H9 (cell line): Measurements from ENCODE around the gene TEC. TPM values are rescaled to one million over a fixed set of nuclear protein-coding genes. Genes with fewer than 3 reads are reported as not detected.
"Not testable (repeated sequence)": the region's sequence is repeated elsewhere in the genome, so short reads cannot be mapped to it uniquely, and the experiment has no call there.

Experiments
- DNase-seq: peaks from one replicate; pipeline ENCODE4 v3.0.0-alpha.2; 2017
- H2AFZ ChIP-seq: one replicate; pipeline ENCODE4 v1.6.1; 2013; ENCODE audit warnings: mild to moderate bottlenecking, low read length, control low read depth, moderate library complexity
- H2AK5ac ChIP-seq: 2 replicates; pipeline ENCODE4 v1.6.1; 2013; ENCODE audit warnings: low read length, control low read depth, mixed read lengths; ENCODE audit not compliant: insufficient read length
- H2BK120ac ChIP-seq: one replicate; pipeline ENCODE4 v1.6.1; 2013; ENCODE audit warnings: low read depth, mild to moderate bottlenecking, low read length, control low read depth, inconsistent platforms; ENCODE audit not compliant: poor library complexity, severe bottlenecking
- H2BK12ac ChIP-seq: 2 replicates; pipeline ENCODE4 v1.6.1; 2013; ENCODE audit warnings: low read length, control low read depth, mixed read lengths, low read depth; ENCODE audit not compliant: insufficient read length
- H2BK15ac ChIP-seq: 2 replicates; pipeline ENCODE4 v1.6.1; 2013; ENCODE audit warnings: low read depth, low read length, control low read depth
- H2BK20ac ChIP-seq: one replicate; pipeline ENCODE4 v1.6.1; 2013; ENCODE audit warnings: low read depth, mild to moderate bottlenecking, low read length, control low read depth, inconsistent platforms; ENCODE audit not compliant: poor library complexity, severe bottlenecking
- H2BK5ac ChIP-seq: 2 replicates; pipeline ENCODE4 v1.6.1; 2013; ENCODE audit warnings: low read length, control low read depth, mixed read lengths; ENCODE audit not compliant: insufficient read length
- H3K14ac ChIP-seq: 2 replicates; pipeline ENCODE4 v1.6.1; 2013; ENCODE audit warnings: low read length, control low read depth; ENCODE audit not compliant: insufficient read depth
- H3K18ac ChIP-seq: 2 replicates; pipeline ENCODE4 v1.6.1; 2013; ENCODE audit warnings: low read depth, mild to moderate bottlenecking, mixed read lengths, low read length, control low read depth; ENCODE audit not compliant: insufficient read length
- H3K23ac ChIP-seq: 2 replicates; pipeline ENCODE4 v1.6.1; 2013; ENCODE audit warnings: low read length, control low read depth, mixed read lengths, low read depth; ENCODE audit not compliant: insufficient read length
- H3K23me2 ChIP-seq: 2 replicates; pipeline ENCODE4 v1.6.1; 2013; ENCODE audit warnings: low read depth, mild to moderate bottlenecking, mixed read lengths, low read length, control low read depth; ENCODE audit not compliant: insufficient read length, poor library complexity, severe bottlenecking
- H3K27ac ChIP-seq: 2 replicates; pipeline ENCODE4 v1.5.1; 2013; ENCODE audit warnings: low read length, control low read depth, mixed read lengths, low read depth; ENCODE audit not compliant: insufficient read length
- H3K27me3 ChIP-seq: 2 replicates; pipeline ENCODE4 v1.6.1; 2013; ENCODE audit warnings: low read length, control low read depth, inconsistent platforms; ENCODE audit not compliant: insufficient read depth
- H3K4ac ChIP-seq: 2 replicates; pipeline ENCODE4 v1.6.1; 2013; ENCODE audit warnings: low read depth, mild to moderate bottlenecking, control low read depth, inconsistent platforms, low read length, moderate library complexity
- H3K4me1 ChIP-seq: 2 replicates; pipeline ENCODE4 v1.6.1; 2013; ENCODE audit warnings: low read length, control low read depth, inconsistent platforms; ENCODE audit not compliant: insufficient read depth
- H3K4me2 ChIP-seq: 2 replicates; pipeline ENCODE4 v1.6.1; 2013; ENCODE audit warnings: low read length, control low read depth, mixed read lengths; ENCODE audit not compliant: insufficient read length, insufficient read depth
- H3K56ac ChIP-seq: 2 replicates; pipeline ENCODE4 v1.6.1; 2013; ENCODE audit warnings: low read depth, mild to moderate bottlenecking, mixed read lengths, low read length, control low read depth; ENCODE audit not compliant: insufficient read length
- H3K79me1 ChIP-seq: 2 replicates; pipeline ENCODE4 v1.6.1; 2013; ENCODE audit warnings: low read depth, mild to moderate bottlenecking, moderate library complexity, low read length, control low read depth, inconsistent platforms; ENCODE audit not compliant: insufficient read depth, poor library complexity, severe bottlenecking
- H3K79me2 ChIP-seq: 2 replicates; pipeline ENCODE4 v1.6.1; 2013; ENCODE audit warnings: low read length, control low read depth, inconsistent platforms; ENCODE audit not compliant: insufficient read depth
- H3K9ac ChIP-seq: 2 replicates; pipeline ENCODE4 v1.6.1; 2013; ENCODE audit warnings: low read length, control low read depth, mixed read lengths; ENCODE audit not compliant: insufficient read length; ENCODE audit errors: extremely low read depth
- H3K9me3 ChIP-seq: one replicate; pipeline ENCODE4 v1.6.1; 2013; ENCODE audit warnings: low read depth, low read length, inconsistent platforms; ENCODE audit not compliant: control insufficient read depth
- H3T11ph ChIP-seq: one replicate; pipeline ENCODE4 v1.6.1; 2013; ENCODE audit warnings: mild to moderate bottlenecking, low read length, control low read depth, inconsistent platforms
- H4K20me1 ChIP-seq: one replicate; pipeline ENCODE4 v1.6.1; 2013; ENCODE audit not compliant: control insufficient read depth, insufficient read length, insufficient read depth
- H4K5ac ChIP-seq: 2 replicates; pipeline ENCODE4 v1.6.1; 2013; ENCODE audit warnings: low read depth, mild to moderate bottlenecking, mixed read lengths, low read length, control low read depth; ENCODE audit not compliant: insufficient read length
- H4K8ac ChIP-seq: replicated peaks from 2 replicates; pipeline ENCODE4 v1.6.1; 2013; ENCODE audit warnings: low read length, control low read depth, mixed read lengths, low read depth; ENCODE audit not compliant: insufficient read length
- H4K91ac ChIP-seq: 2 replicates; pipeline ENCODE4 v1.6.1; 2013; ENCODE audit warnings: low read depth, mild to moderate bottlenecking, moderate library complexity, mixed read lengths, low read length, control low read depth; ENCODE audit not compliant: insufficient read length
- H3K27ac Mint-ChIP-seq, 3 experiments: 2 replicates in 2 of 3; 3 replicates in 1 of 3; pipeline ENCODE4 v1.8.0; 2020 to 2021; ENCODE audit warnings: mixed read lengths in 3 of 3, mild to moderate bottlenecking in 1 of 3, moderate library complexity in 1 of 3
- H3K27me3 Mint-ChIP-seq: 2 replicates; pipeline ENCODE4 v1.8.0; 2021; ENCODE audit warnings: low read depth, mild to moderate bottlenecking, moderate library complexity, mixed read lengths
- H3K36me3 Mint-ChIP-seq, 3 experiments: 2 replicates in 2 of 3; 3 replicates in 1 of 3; pipeline ENCODE4 v1.8.0; 2020 to 2021; ENCODE audit warnings: low read depth in 3 of 3, mixed read lengths in 3 of 3; ENCODE audit not compliant: insufficient read depth in 1 of 3
- H3K4me1 Mint-ChIP-seq, 2 experiments: 2 replicates each; pipeline ENCODE4 v1.8.0; 2020; ENCODE audit warnings: mixed read lengths in 2 of 2
- H3K4me3 Mint-ChIP-seq, 2 experiments: 2 replicates in 1 of 2; 3 replicates in 1 of 2; pipeline ENCODE4 v1.8.0; 2020 to 2021; ENCODE audit warnings: mild to moderate bottlenecking in 2 of 2, mixed read lengths in 2 of 2, moderate library complexity in 1 of 2
- H3K9me3 Mint-ChIP-seq, 2 experiments: 2 replicates in 1 of 2; 3 replicates in 1 of 2; pipeline ENCODE4 v1.8.0; 2020; ENCODE audit warnings: mild to moderate bottlenecking in 2 of 2, mixed read lengths in 2 of 2, moderate library complexity in 1 of 2
- WGBS: extraction: QIAGEN DNeasy Blood & Tissue Kit; methylation state at CpG from one replicate; pipeline ENCODE4 v1.1.7; 2013; ENCODE audit warnings: missing lambda C conversion rate, low lambda C conversion rate, mixed read lengths; ENCODE audit not compliant: insufficient read length; ENCODE audit errors: extremely low coverage; 5-methylcytosine and 5-hydroxymethylcytosine counted together
- total RNA-seq: library from RNA; stranded (reverse); gene quantifications from 2 replicates; pipeline ENCODE4 v1.2.1, GENCODE V29; 2021
- TF ChIP-seq, protein P1 (sequence below): fragments of 200-600 bp; sonication (generic); conservative IDR thresholded peaks from 3 replicates; pipeline ENCODE4 v1.8.0; 2021; ENCODE audit warnings: antibody characterized with exemption, mild to moderate bottlenecking

The TEC gene
- total RNA-seq, 1 experiment from 2014 or later: 1.8 TPM

DNA sequence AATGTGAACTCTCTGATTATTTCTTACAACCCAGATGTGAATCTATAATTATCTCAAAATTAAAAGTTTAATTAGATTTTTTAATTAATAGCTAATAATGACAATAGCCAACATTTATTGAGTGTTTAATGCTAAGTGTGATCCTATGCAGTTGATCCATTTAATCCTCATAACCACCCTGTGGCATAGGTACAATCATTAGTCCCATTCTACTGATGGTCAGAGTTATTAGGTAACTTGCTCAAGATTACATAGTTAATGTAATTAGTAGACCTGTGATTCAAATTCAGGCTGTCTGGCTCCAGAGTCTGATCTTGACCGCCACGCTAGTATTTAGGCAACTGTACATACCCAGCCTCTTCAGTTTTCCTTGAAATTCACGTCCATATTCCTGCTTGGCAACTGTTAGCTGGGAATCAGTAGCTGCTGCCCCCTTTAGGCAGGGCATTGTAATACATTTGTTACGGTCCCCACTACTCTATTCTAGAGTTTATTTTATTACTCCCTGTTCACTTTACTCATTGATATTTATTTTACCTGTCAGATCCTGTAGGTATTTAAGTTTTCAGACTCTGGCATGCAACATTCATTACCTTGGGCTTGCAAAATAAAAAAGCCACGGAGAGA, 20.6 kb upstream of the TEC start:
- Histone ChIP-seq H2AFZ (no peak overlapping the region), H3K4me2 (no peak overlapping the region), H3K23ac (no peak overlapping the region), H3K4me1 (no peaks in the 10 kb centered on the region), H3K14ac (no peak overlapping the region), H4K20me1 (no peaks in the 10 kb centered on the region), H2BK20ac (no peak overlapping the region), H2BK15ac (no peak overlapping the region), H2AK5ac (no peak overlapping the region), H4K5ac (no peak overlapping the region), H2BK5ac (no peak overlapping the region), H2BK120ac (no peak overlapping the region), H3K79me1 (no peaks in the 10 kb centered on the region), H3K27me3 (no peaks in the 10 kb centered on the region), H4K91ac (no peak overlapping the region), H3K18ac (no peak overlapping the region), H3K27ac (no peak overlapping the region), H3K4ac (no peak overlapping the region), H2BK12ac (no peak overlapping the region), H3K9ac (no peak overlapping the region), H3K56ac (no peak overlapping the region), H3T11ph (no peak overlapping the region), H3K9me3 (no peaks in the 10 kb centered on the region), H3K79me2 (no peaks in the 10 kb centered on the region), H4K8ac (no peak overlapping the region), H3K23me2 (no peaks in the 10 kb centered on the region)
- peaks cover 2% of the 10 kb centered on the region; the same call in 1 of the 2 replicates for H3K27me3 Mint-ChIP-seq
- WGBS: no CpG with 5 or more reads among the region's 5 CpGs
- peaks cover 4 to 21% (median 11%) of the 10 kb centered on the region in 3 experiments; a peak in 5 of 7 replicates for H3K36me3 Mint-ChIP-seq
- H3K4me1 Mint-ChIP-seq: peaks cover 3 to 8% of the 10 kb centered on the region in 2 experiments; a peak in 3 of 4 replicates
- DNase-seq: no peak
- H3K27ac Mint-ChIP-seq: no peak overlapping the region
- TF ChIP-seq, protein P1, sequence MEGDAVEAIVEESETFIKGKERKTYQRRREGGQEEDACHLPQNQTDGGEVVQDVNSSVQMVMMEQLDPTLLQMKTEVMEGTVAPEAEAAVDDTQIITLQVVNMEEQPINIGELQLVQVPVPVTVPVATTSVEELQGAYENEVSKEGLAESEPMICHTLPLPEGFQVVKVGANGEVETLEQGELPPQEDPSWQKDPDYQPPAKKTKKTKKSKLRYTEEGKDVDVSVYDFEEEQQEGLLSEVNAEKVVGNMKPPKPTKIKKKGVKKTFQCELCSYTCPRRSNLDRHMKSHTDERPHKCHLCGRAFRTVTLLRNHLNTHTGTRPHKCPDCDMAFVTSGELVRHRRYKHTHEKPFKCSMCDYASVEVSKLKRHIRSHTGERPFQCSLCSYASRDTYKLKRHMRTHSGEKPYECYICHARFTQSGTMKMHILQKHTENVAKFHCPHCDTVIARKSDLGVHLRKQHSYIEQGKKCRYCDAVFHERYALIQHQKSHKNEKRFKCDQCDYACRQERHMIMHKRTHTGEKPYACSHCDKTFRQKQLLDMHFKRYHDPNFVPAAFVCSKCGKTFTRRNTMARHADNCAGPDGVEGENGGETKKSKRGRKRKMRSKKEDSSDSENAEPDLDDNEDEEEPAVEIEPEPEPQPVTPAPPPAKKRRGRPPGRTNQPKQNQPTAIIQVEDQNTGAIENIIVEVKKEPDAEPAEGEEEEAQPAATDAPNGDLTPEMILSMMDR: peak; percentile 74
- H3K9me3 Mint-ChIP-seq: peaks cover 38% of the 10 kb centered on the region in 2 experiments
- H3K4me3 Mint-ChIP-seq: no peak overlapping the region

DNA sequence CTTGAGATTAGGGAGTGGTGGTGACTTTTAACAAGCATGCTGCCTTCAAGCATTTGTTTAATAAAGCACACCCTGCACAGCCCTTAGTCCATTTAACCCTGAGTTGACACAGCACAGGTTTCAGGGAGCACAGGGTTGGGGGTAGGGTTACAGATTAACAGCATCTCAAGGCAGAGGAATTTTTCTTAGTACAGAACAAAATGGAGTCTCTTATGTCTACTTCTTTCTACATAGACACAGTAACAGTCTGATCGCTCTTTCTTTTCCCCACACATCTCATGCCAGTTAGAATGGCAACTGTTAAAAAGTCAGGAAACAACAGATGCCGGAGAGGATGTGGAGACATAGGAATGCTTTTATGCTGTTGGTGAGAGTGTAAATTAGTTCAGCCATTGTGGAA, 16.4 kb upstream of the TEC start:
- H3K23ac ChIP-seq, H4K20me1 ChIP-seq, H3K18ac ChIP-seq, H2AK5ac ChIP-seq, H3T11ph ChIP-seq, H2BK120ac ChIP-seq, H3K4ac ChIP-seq, H3K9me3 ChIP-seq, H2BK5ac ChIP-seq, H3K79me1 ChIP-seq, H3K4me2 ChIP-seq, DNase-seq, H3K14ac ChIP-seq, H4K5ac ChIP-seq, H3K23me2 ChIP-seq, H3K56ac ChIP-seq, H2BK20ac ChIP-seq, H3K4me3 Mint-ChIP-seq, H3K27me3 Mint-ChIP-seq, H2BK12ac ChIP-seq, H2AFZ ChIP-seq, H4K8ac ChIP-seq, H3K27ac Mint-ChIP-seq, H3K4me1 ChIP-seq, H4K91ac ChIP-seq, H3K27ac ChIP-seq, H3K79me2 ChIP-seq, H3K27me3 ChIP-seq, H3K9ac ChIP-seq, H2BK15ac ChIP-seq: not testable (repeated sequence)
- H3K4me1 Mint-ChIP-seq: peaks cover 5 to 10% of the 10 kb centered on the region in 2 experiments; a peak in 3 of 4 replicates
- peaks cover 1 to 32% (median 18%) of the 10 kb centered on the region in 3 experiments; a peak in 5 of 7 replicates for H3K36me3 Mint-ChIP-seq
- peaks cover 44 to 56% of the 10 kb centered on the region in 2 experiments for H3K9me3 Mint-ChIP-seq
- WGBS: no CpG with 5 or more reads among the region's 2 CpGs
